ENCODE results near the gene SLC1A2. TPM values are rescaled to one million over a fixed set of nuclear protein-coding genes. Genes with fewer than 3 reads are reported as not detected.

Gene SLC1A2
- polyA plus RNA-seq, 1 donor: 0.43 TPM

- DNase-seq: no peak
Measured at GRCh38 chr11:35293699-35294098, 125.7 kb downstream of the SLC1A2 start.

- no peak for DNase-seq
Measured at GRCh38 chr11:35293035-35293434, 126.3 kb downstream of the SLC1A2 start.

- no peak for DNase-seq
Measured at GRCh38 chr11:35292279-35292678, 127.1 kb downstream of the SLC1A2 start.

GRCh38 chr11:35290876-35291275 is 128.5 kb downstream of the SLC1A2 start:
- DNase-seq: no peak

- no peak for DNase-seq
Measured at GRCh38 chr11:35289821-35290220, 129.5 kb downstream of the SLC1A2 start.

- DNase-seq: no peak
Measured at GRCh38 chr11:35288817-35289541, 130.4 kb downstream of the SLC1A2 start.

- no peak for DNase-seq
Measured at GRCh38 chr11:35288309-35288708, 131.0 kb downstream of the SLC1A2 start.

GRCh38 chr11:35287344-35287890 is 131.9 kb downstream of the SLC1A2 start:
- no peak for DNase-seq

GRCh38 chr11:35286126-35286525 is 133.2 kb downstream of the SLC1A2 start:
- DNase-seq: no peak

GRCh38 chr11:35285471-35285870 is 133.9 kb downstream of the SLC1A2 start:
- DNase-seq: no peak

GRCh38 chr11:35282221-35282882 is 137.0 kb downstream of the SLC1A2 start:
- no peak for DNase-seq

GRCh38 chr11:35281169-35281688 is 138.1 kb downstream of the SLC1A2 start:
- peak; percentile 79 for DNase-seq

- no peak for DNase-seq
Measured at GRCh38 chr11:35280727-35281126, 138.6 kb downstream of the SLC1A2 start.

- DNase-seq: no peak
Measured at GRCh38 chr11:35277827-35278226, 141.5 kb downstream of the SLC1A2 start.

GRCh38 chr11:35276396-35277145 is 142.8 kb downstream of the SLC1A2 start:
- DNase-seq: no peak

- DNase-seq: no peak
Measured at GRCh38 chr11:35275786-35276170, 143.6 kb downstream of the SLC1A2 start.

- DNase-seq: no peak
Measured at GRCh38 chr11:35274909-35275785, 144.2 kb downstream of the SLC1A2 start.

GRCh38 chr11:35272391-35272902 is 146.9 kb downstream of the SLC1A2 start:
- DNase-seq: no peak

GRCh38 chr11:35271031-35271430 is 148.3 kb downstream of the SLC1A2 start:
- DNase-seq: no peak

- DNase-seq: no peak
Measured at GRCh38 chr11:35270342-35270741, 149.0 kb downstream of the SLC1A2 start.

GRCh38 chr11:35267504-35267903 is 151.9 kb downstream of the SLC1A2 start:
- no peak for DNase-seq
